Right hindlimb (tissue), 1 donor: ENCODE data around the gene ALDOB.
A peak's percentile ranks its signal among the peaks of the same experiment; 100 is the strongest.

Experiments used
- DNase-seq: peaks from one replicate; pipeline ENCODE4 v3.0.0-alpha.2; 2018

Gene ALDOB

GRCh38 chr9:101435601-101436079, at the start of gene ALDOB:
Gene ALDOB (minus strand): TSS chr9:101435774. CDS start chr9:101430887, 4,887 bp downstream.
- DNase-seq, result no peak

GRCh38 chr9:101484046-101484445, 48.5 kb upstream of the ALDOB start:
- no peak for DNase-seq

GRCh38 chr9:101481261-101481660, 45.7 kb upstream of the ALDOB start:
- no peak for DNase-seq

- no peak for DNase-seq
These were observed 44.8 kb upstream of the ALDOB start for GRCh38 chr9:101480386-101480785.

- no peak for DNase-seq
These were observed 43.9 kb upstream of the ALDOB start for GRCh38 chr9:101479338-101480030.

GRCh38 chr9:101478906-101479305, 43.3 kb upstream of the ALDOB start:
- no peak for DNase-seq

- no peak for DNase-seq
These were observed 42.9 kb upstream of the ALDOB start for GRCh38 chr9:101478444-101478843.

- peak; percentile 20 for DNase-seq
These were observed 42.2 kb upstream of the ALDOB start for GRCh38 chr9:101477736-101478135.

GRCh38 chr9:101477214-101477613, 41.6 kb upstream of the ALDOB start:
- DNase-seq, result no peak

GRCh38 chr9:101476576-101477208, 41.1 kb upstream of the ALDOB start:
- no peak for DNase-seq

- no peak for DNase-seq
These were observed 37.3 kb upstream of the ALDOB start for GRCh38 chr9:101472891-101473290.

- no peak for DNase-seq
These were observed 35.4 kb upstream of the ALDOB start for GRCh38 chr9:101470929-101471328.

- DNase-seq, result no peak
These were observed 34.4 kb upstream of the ALDOB start for GRCh38 chr9:101470021-101470420.

- DNase-seq, result no peak
These were observed 33.5 kb upstream of the ALDOB start for GRCh38 chr9:101469026-101469425.

GRCh38 chr9:101468116-101468515, 32.5 kb upstream of the ALDOB start:
- DNase-seq, result no peak

- no peak for DNase-seq
These were observed 32.1 kb upstream of the ALDOB start for GRCh38 chr9:101467690-101468089.

GRCh38 chr9:101466863-101467262, 31.3 kb upstream of the ALDOB start:
- DNase-seq, result no peak

GRCh38 chr9:101465326-101465915, 29.8 kb upstream of the ALDOB start:
- no peak for DNase-seq

- no peak for DNase-seq
These were observed 27.8 kb upstream of the ALDOB start for GRCh38 chr9:101463397-101463796.

- no peak for DNase-seq
These were observed 27.0 kb upstream of the ALDOB start for GRCh38 chr9:101462558-101462957.

GRCh38 chr9:101460965-101461364, 25.4 kb upstream of the ALDOB start:
- no peak for DNase-seq

- DNase-seq, result no peak
These were observed 23.5 kb upstream of the ALDOB start for GRCh38 chr9:101458963-101459631.

- DNase-seq, result no peak
These were observed 21.4 kb upstream of the ALDOB start for GRCh38 chr9:101457003-101457402.
